ENCODE results near the gene TBC1D14. TPM values are rescaled to one million over a fixed set of nuclear protein-coding genes. Genes with fewer than 3 reads are reported as not detected.
A peak's percentile ranks its signal among the peaks of the same experiment; 100 is the strongest.

The TBC1D14 gene, protein sequence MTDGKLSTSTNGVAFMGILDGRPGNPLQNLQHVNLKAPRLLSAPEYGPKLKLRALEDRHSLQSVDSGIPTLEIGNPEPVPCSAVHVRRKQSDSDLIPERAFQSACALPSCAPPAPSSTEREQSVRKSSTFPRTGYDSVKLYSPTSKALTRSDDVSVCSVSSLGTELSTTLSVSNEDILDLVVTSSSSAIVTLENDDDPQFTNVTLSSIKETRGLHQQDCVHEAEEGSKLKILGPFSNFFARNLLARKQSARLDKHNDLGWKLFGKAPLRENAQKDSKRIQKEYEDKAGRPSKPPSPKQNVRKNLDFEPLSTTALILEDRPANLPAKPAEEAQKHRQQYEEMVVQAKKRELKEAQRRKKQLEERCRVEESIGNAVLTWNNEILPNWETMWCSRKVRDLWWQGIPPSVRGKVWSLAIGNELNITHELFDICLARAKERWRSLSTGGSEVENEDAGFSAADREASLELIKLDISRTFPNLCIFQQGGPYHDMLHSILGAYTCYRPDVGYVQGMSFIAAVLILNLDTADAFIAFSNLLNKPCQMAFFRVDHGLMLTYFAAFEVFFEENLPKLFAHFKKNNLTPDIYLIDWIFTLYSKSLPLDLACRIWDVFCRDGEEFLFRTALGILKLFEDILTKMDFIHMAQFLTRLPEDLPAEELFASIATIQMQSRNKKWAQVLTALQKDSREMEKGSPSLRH
- 10 to 100 TPM; 39.8 to 47.0 (median 46.0) TPM for total RNA-seq

DNA sequence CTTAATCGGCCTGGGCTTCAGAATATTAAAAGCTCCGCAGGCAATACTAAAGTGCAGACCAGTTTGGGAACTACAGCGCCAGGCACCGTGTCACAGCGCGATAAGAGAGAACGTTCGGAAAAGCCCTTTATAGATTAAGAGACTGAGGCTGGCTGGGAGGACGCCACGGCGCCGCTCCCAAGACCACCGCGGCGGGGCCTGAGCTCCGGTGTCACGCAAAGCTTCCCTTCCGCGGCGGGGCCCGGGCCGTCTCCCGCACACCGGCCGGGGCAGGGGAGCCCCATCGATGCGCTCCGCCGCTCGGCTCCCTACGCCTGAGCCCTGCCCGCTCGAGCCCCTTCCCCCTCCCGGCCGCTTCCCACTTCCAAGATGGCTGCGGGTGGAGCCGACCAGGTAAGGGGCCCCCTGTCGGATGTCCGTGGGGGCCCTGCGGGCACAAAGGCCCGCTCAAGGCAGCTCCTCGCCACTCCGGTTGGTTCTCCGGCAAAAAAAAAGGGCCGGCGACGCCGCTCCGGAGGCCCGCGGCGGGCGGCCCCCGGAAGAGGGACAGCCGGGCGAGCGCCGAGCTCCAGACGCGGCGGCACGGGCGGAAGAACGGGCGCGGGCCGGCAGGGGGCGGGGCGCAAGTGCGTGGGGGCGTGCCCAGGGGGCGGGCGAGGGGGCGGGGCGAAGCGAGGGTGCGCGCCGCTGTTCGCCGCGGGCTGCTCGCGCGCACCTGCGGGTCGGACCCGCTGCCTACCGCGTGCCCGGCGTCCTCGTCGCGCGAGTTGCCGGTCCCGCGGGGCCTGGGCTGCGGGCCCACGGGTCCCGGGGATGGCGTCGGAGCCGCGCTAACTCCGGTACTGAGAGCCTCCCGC, at the start of gene TBC1D14:
Gene TBC1D14, plus strand, starts transcription at position 714 of the 857 bp plus-strand sequence. CDS start 13,564 bp downstream, outside the sequence.
- Histone ChIP-seq H3K4me1 (peaks cover 9 to 35% of the 10 kb centered on the region in 2 donors), H3K27me3 (no peaks in the 10 kb centered on the region), H3K4me3 (replicated peaks in 1 of 3) (peak within 1 kb of the TSS; percentile 31 to 80 (median 59)), H3K9me3 (no peaks in the 10 kb centered on the region), H3K27ac (peak within 1 kb of the TSS; percentile 96 to 98 (median 98)), H3K36me3 (no peaks in the 10 kb centered on the region)
- intact Hi-C loops (cut with DNase I): loop anchor here (10.0 kb wide), 2 partner anchors 135 to 165 kb away; partner anchors contain the start of gene TADA2B
- 0 to 1% methylated on average over 12 to 14 of the region's 108 CpGs for WGBS, 2 donors
- peak in 1 of 2 donors; percentile 61 for TF ChIP-seq POLR2A (IDR thresholded peaks at IDR 0.05)
- TF ChIP-seq, protein P1, sequence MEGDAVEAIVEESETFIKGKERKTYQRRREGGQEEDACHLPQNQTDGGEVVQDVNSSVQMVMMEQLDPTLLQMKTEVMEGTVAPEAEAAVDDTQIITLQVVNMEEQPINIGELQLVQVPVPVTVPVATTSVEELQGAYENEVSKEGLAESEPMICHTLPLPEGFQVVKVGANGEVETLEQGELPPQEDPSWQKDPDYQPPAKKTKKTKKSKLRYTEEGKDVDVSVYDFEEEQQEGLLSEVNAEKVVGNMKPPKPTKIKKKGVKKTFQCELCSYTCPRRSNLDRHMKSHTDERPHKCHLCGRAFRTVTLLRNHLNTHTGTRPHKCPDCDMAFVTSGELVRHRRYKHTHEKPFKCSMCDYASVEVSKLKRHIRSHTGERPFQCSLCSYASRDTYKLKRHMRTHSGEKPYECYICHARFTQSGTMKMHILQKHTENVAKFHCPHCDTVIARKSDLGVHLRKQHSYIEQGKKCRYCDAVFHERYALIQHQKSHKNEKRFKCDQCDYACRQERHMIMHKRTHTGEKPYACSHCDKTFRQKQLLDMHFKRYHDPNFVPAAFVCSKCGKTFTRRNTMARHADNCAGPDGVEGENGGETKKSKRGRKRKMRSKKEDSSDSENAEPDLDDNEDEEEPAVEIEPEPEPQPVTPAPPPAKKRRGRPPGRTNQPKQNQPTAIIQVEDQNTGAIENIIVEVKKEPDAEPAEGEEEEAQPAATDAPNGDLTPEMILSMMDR (IDR thresholded peaks at IDR 0.05): peak in 2 of 6 experiments; percentile 11 to 35
- DNase-seq: peak; percentile 89 to 90

DNA sequence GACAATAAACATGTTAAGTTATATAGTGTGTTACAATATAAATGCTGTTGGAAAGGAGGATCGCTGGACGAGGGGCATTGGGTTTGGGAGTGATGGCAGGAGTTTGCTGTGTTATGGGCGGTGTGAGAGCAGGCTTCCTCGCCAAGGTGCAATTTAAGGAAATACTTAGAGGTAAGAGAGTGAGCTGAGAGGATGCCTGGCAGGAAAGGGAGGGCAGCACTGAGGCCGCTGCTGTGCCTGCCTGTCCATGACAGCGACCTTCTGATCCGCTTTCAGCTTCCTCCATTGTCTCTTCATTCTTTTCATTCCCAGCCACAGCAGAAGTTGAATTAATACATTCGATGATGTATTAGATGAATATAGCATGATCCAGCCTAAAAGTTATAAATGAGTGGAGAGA, 41.2 kb upstream of the TBC1D14 start:
- Histone ChIP-seq H3K9me3 (no peaks in the 10 kb centered on the region), H3K4me1 (peaks cover 0 to 11% of the 10 kb centered on the region in 2 donors), H3K27ac (no peak overlapping the region), H3K36me3 (peaks cover 14 to 18% of the 10 kb centered on the region in 2 donors), H3K4me3 (replicated peaks in 1 of 3) (no peak overlapping the region), H3K27me3 (no peaks in the 10 kb centered on the region)
- TF ChIP-seq, protein P1 (IDR thresholded peaks at IDR 0.05): no peak
- no peak for TF ChIP-seq POLR2A (IDR thresholded peaks at IDR 0.05)
- intact Hi-C loops (cut with DNase I): no loop called here
- no peak for DNase-seq
- 92 to 94% methylated on average over 8 of the region's 8 CpGs for WGBS, 2 donors

DNA sequence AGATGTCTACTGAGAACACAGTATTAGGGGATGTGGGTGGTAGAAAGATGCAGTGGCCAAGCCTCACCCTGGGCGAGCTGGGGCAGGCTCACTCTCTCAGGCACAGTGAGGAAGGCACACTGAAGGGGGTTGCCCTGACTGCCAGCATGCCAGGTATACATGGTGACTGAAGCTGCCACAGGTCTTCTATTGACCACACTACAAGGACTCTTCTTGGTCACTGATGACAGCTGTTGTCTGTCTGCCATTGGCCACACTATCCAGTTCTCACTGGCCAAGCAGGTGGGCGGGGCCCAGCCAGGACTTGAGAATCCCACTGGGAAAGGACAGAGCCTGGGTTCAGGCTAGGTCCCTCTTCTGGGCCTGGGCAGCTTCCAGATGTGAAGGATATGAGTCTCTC, 39.7 kb upstream of the TBC1D14 start:
- Histone ChIP-seq H3K4me1 (peaks cover 0 to 11% of the 10 kb centered on the region in 2 donors), H3K9me3 (no peaks in the 10 kb centered on the region), H3K27me3 (no peaks in the 10 kb centered on the region), H3K27ac (no peak overlapping the region), H3K4me3 (replicated peaks in 1 of 3) (no peak overlapping the region), H3K36me3 (peaks cover 14 to 19% of the 10 kb centered on the region in 2 donors)
- intact Hi-C loops (cut with DNase I): no loop called here
- no peak for TF ChIP-seq POLR2A (IDR thresholded peaks at IDR 0.05)
- TF ChIP-seq, protein P1 (IDR thresholded peaks at IDR 0.05): no peak
- WGBS, 2 donors: 83 to 97% methylated on average over 2 of the region's 2 CpGs
- no peak for DNase-seq

DNA sequence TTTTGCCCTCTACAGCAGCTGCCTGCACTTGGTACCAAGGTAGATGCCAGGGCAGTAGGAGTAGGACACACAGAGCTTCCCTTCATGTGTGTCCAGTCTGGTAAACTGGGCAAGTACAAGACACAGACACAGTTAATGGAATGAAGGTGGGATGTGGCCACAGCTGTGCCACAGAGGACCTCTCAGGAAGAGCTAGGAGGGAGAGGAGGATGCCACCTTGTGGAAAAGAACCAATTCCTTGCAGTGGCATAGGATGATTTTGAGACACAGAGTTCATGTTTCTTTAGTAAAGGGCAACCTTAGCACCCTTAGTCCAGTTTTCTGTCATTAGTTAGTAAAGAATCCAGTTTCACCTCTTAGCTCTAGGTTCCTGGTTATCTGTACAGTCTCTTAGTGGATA, 36.3 kb upstream of the TBC1D14 start:
- TF ChIP-seq, protein P1 (IDR thresholded peaks at IDR 0.05): no peak
- no peak for TF ChIP-seq POLR2A (IDR thresholded peaks at IDR 0.05)

More for the DNA sequence above, 36.3 kb upstream of the TBC1D14 start:
- no peak overlapping the region for H3K4me3 ChIP-seq (replicated peaks in 1 of 3)
- H3K36me3 ChIP-seq: peaks cover 28 to 44% of the 10 kb centered on the region in 2 donors
- no peak overlapping the region for H3K27ac ChIP-seq
- H3K9me3 ChIP-seq: no peaks in the 10 kb centered on the region
- H3K4me1 ChIP-seq: peaks cover 0 to 11% of the 10 kb centered on the region in 2 donors
- DNase-seq: no peak
- intact Hi-C loops (cut with DNase I): no loop called here
- no peaks in the 10 kb centered on the region for H3K27me3 ChIP-seq
